K562 (cell line): Measurements from ENCODE around the gene ACADM.
"Not testable (repeated sequence)": the region's sequence is repeated elsewhere in the genome, so short reads cannot be mapped to it uniquely, and the experiment has no call there.

Source experiments
- ATF1 ChIP-seq, 2 experiments: fragments of 450-650 bp in 1 of 2; IDR thresholded peaks; 2 replicates each; pipeline ENCODE4 v1.6.1; 2016; ENCODE audit warnings: missing compliant biosample characterization in 1 of 2, missing genetic modification characterization in 1 of 2
- ATF7 ChIP-seq: fragments of 450-650 bp; IDR thresholded peaks from 2 replicates; pipeline ENCODE4 v1.7.1; 2014; ENCODE audit warnings: mild to moderate bottlenecking, moderate library complexity
- EZH2 ChIP-seq: IDR thresholded peaks from 2 replicates; pipeline ENCODE4 v1.6.1; 2012; ENCODE audit warnings: low read depth, mild to moderate bottlenecking, inconsistent platforms, low read length, borderline replicate concordance
- KAT7 ChIP-seq: sonication (generic); formaldehyde crosslinking; IDR thresholded peaks from 2 replicates; pipeline ENCODE4 v1.8.0; 2022; ENCODE audit warnings: missing genetic modification reagents, mild to moderate bottlenecking, borderline replicate concordance
- MED1 ChIP-seq: sonication (generic); formaldehyde crosslinking; IDR thresholded peaks from 2 replicates; pipeline ENCODE4 v1.8.1; 2023; ENCODE audit warnings: missing genetic modification reagents, borderline replicate concordance
- MYNN ChIP-seq, 2 experiments: sonication (generic); formaldehyde crosslinking in 1 of 2; IDR thresholded peaks; 2 replicates each; pipeline versions ENCODE4 v1.5.0 to v1.6.1; 2016 to 2020; ENCODE audit warnings: antibody characterized with exemption in 1 of 2, missing genetic modification reagents in 1 of 2
- RAD51 ChIP-seq: fragments of 450-650 bp; IDR thresholded peaks from 2 replicates; pipeline ENCODE4 v1.7.1; 2016; ENCODE audit warnings: low read depth, mild to moderate bottlenecking, borderline replicate concordance
- SPI1 ChIP-seq: IDR thresholded peaks from 2 replicates; pipeline ENCODE4 v1.6.1; 2011; ENCODE audit warnings: low read depth, low read length, control low read depth, borderline replicate concordance
- TF ChIP-seq, protein P1 (sequence below), 3 experiments: IDR thresholded peaks in 2 of 3; conservative IDR thresholded peaks in 1 of 3; 2 replicates each; pipeline ENCODE4 v1.5.1; 2011 to 2012; ENCODE audit warnings: low read length in 3 of 3, mild to moderate bottlenecking in 3 of 3, control low read depth in 2 of 3, improper control_type of control experiment in 1 of 3, inconsistent platforms in 1 of 3, low read depth in 1 of 3, mixed read lengths in 1 of 3, moderate library complexity in 1 of 3; ENCODE audit not compliant: insufficient read depth in 2 of 3

DNA sequence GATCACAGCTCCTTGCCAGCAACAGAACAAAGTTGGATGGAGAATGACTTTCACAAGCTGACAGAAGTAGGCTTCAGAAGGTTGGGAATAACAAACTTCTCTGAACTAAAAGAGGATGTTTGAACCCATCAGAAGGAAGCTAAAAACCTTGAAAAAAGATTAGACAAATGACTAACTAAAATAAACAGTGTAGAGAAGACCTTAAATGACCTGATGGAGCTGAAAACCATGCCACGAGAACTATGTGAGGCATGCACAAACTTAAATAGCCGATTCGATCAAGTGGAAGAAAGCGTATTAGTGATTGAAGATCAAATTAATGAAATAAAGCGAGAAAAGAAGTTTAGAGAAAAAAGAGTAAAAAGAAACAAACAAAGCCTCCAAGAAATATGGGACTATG lies 54.2 kb downstream of the ACADM start:
- TF ChIP-seq, protein P1, sequence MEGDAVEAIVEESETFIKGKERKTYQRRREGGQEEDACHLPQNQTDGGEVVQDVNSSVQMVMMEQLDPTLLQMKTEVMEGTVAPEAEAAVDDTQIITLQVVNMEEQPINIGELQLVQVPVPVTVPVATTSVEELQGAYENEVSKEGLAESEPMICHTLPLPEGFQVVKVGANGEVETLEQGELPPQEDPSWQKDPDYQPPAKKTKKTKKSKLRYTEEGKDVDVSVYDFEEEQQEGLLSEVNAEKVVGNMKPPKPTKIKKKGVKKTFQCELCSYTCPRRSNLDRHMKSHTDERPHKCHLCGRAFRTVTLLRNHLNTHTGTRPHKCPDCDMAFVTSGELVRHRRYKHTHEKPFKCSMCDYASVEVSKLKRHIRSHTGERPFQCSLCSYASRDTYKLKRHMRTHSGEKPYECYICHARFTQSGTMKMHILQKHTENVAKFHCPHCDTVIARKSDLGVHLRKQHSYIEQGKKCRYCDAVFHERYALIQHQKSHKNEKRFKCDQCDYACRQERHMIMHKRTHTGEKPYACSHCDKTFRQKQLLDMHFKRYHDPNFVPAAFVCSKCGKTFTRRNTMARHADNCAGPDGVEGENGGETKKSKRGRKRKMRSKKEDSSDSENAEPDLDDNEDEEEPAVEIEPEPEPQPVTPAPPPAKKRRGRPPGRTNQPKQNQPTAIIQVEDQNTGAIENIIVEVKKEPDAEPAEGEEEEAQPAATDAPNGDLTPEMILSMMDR (IDR thresholded peaks at IDR 0.05 in 2 of 3, conservative IDR thresholded peaks at IDR 0.05 in 1 of 3; ENCODE audit: insufficient read depth in 2 of 3, low read depth in 1 of 3, low read length in 3 of 3): not testable (repeated sequence)
- not testable (repeated sequence) for TF ChIP-seq SPI1; EZH2; RAD51; KAT7; ATF1 (CRISPR knock-in tag; IDR thresholded peaks at IDR 0.05); ATF1 (tag; IDR thresholded peaks at IDR 0.05); ATF7; MED1 (CRISPR knock-in tag); MYNN (IDR thresholded peaks at IDR 0.05); MYNN (CRISPR knock-in tag; IDR thresholded peaks at IDR 0.05)
